Measurements from ENCODE around the gene ERP27.

Gene ERP27

DNA sequence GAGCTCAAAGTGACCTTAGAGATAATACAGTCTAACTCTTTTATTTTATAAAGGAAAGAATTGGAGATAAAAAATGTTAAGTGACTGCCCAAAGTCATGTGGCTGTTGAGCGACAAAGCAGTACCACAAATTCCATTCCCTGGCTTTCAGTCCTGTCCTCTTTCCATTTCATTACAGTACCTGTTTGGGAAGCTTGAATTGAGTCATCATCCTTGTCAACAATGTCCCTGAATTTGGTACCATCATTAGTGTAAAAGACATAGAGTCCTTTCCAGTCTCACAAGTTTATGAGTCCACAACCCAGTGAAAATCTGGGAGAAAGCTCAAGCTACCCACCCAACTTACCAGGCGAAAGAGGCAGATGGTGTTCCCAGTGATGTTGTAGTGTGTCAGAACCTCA, 3.8 kb downstream of the ERP27 start:
- no peak for DNase-seq

GRCh38 chr12:14931791-14932560, 6.4 kb downstream of the ERP27 start:
- DNase-seq: no peak

DNA sequence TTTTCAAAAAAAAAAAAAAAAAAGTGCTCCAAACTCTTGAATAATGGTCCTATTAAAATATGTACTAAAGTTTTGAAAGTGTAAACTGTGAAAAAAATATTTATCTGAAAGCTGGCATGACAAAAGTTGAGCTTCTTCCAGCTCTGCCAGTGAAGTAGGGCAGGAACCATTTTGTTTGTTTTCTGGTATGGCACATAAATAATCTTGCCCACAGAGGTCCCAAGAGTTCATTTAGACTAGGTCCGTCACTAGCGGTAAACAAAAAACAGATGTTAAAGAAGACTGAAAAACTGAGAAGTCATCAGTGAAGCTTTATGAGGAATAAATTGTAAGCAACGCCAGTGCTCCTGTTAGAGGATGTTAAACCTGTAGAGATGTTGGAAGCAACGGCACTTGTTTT, 7.0 kb downstream of the ERP27 start:
- no peak for DNase-seq

GRCh38 chr12:14930299-14930698, 8.0 kb downstream of the ERP27 start:
- no peak for DNase-seq

DNA sequence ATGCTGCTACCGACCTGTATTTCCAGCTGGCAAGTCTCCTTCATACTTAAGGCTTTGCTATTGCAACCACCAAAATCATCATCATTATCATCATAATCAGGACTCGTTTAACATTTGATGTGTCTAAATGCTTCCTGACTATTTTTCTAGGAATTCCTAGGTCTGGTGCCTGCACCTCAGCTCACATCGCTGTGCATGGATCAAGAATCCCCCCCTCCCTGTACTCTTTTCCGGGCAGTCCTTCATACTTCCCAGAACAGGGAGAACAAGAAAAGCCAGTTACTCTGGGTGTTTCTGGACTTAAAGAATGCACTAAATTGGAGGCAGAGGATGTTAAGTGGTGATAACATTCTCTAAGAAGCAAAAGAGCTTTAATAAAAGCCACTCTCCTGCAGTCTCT, 9.4 kb downstream of the ERP27 start:
- DNase-seq: no peak

GRCh38 chr12:14927267-14927666, 11.1 kb downstream of the ERP27 start:
- DNase-seq: no peak

GRCh38 chr12:14924541-14924940, 13.8 kb downstream of the ERP27 start:
- no peak for DNase-seq

- no peak for DNase-seq
Observed at GRCh38 chr12:14923944-14924343, 14.4 kb downstream of the ERP27 start.

GRCh38 chr12:14921218-14921617, 17.1 kb downstream of the ERP27 start:
- no peak for DNase-seq

DNA sequence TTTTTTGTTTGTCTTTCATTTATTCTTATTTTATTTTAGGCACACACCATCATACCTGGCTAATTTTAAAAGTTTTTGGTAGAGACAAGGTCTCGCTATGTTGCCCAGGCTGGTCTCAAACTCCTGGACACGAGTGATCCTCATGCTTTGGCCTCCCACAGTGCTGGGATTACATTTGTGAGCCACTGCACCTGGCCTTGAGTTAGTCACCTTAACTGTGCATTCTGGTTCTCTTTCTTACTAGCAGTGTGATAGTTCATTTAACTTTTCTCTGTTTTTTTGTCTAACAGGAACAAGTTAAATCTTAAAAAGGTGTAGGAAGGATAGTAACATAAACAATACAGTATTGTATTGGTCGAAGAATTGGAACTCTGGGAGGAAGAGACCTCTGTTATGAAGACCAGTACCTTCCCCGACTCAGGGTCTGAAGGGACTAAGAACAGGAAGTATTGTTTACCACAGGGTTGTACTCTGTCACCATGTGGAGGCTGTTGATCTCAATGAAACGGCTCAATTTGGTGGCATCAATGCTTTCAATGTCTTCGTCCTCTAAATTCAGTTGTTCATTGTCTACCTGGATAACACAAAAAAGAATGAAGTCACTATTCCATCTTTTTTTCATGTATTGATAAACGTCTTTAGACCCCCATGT, 17.7 kb downstream of the ERP27 start:
- no peak for DNase-seq

DNA sequence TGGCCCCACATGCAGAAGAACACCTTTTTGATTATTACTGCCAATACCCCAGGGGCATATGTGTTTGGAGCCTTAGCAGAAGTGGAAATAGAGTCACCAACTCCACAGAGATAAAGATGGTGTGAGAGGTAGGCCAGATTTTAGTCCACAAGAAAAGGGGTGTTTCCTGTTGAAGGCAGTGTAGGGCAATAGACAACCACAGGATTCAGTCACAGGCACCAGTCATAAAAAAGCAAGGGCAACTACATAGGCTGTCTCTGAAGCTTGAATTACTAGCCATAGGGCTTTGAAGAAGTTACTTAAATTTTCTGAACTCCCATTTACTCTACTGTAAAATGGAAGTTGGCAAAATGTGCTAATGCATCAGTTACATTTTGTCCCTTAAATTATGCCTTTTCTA, 18.9 kb downstream of the ERP27 start:
- no peak for DNase-seq

DNA sequence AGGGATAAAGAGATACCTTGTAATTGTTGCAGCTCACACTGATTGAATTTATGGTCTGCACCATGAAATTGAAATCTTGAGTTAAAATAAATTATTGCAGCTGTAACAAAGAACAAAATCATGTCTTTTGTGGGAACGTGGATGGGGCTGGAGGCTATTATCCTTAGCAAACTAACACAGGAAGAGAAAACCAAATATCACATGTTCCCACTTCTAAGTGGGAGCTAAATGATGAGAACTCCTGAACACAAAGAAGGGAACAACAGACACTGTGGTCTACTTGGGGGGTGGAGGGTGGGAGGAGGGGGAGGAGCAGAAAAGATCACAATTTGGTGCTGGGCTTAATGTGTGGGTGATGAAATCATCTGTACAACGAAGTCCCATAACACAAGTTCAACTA, 22.6 kb downstream of the ERP27 start:
- DNase-seq: no peak

DNA sequence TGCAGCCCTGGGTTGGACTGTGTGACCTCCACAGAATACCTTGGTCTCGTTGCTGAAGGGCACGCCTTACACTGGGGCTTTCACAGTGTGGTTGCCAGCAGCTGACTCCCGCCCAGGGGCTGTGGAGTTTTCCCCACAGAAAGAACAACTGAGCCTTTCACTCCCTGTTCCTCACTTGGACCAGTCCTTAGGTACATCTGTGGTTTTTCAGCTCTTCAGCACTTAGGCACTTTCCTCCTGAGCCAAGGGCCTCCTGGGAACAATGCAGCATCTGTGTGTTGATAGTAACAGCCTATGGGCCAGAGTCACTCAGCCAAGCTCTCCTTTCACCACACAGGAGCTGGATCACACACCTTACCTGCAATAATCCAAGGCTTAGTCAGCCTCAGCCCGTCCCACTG, 25.0 kb downstream of the ERP27 start:
- no peak for DNase-seq

- no peak for DNase-seq
Observed at GRCh38 chr12:14911131-14911530, 27.2 kb downstream of the ERP27 start.

DNA sequence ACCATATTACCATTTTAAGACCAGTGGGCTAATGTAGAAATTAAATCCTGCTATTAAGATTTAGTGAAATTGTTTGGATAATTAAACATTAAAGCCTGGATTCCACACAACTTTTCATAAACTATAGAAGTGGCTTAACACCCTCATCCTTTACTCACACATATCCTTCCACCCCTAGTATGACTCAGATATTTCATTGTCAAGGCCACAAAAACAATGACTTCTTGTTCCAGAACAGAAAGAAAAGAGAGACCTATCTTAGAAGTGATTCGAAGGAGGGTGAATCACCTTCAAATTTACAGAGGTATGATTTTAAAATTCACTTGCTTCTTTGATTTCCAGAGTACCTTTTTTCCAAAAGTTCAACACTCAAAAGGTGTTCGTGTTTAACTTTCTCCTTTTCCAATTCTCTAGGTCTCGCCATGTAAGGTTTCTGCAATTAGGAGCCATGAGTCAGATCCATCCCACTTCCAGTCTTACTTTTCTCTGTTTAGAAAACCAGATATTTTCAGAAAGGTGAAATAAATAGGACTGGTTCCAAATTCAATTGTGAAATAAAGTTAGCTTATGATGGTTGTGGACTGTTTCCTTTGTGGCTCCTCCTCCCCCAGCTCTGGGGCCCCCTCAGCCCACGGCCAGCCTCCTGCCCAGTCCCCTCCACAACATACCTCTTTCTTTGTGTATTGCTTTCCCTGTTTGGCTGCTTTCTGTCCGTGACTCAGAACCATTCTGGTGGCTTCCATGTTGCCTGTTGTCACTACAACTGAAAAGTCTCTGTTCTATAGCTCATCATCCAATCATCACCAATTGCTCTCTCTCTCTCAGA, 28.0 kb downstream of the ERP27 start:
- no peak for DNase-seq

DNA sequence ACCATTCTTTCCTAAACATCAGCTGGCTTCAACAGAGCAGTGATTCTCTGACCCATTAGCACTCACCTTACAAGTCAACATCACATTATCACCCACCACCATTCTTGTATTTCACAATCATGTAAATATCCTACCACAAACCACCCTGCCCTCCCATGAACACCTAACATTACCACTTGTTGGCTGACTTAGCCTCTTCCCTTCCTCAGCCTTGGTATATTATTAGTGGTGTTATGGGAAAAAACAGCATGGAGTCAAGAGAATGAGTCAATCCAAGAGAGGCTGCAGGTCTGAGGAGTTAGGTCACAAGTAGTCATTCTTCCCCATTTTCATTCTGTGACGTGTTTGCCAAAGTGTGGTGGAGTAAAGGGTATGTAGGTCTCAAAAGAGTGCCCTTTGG, 30.4 kb downstream of the ERP27 start:
- DNase-seq: no peak

- DNase-seq: no peak
Observed at GRCh38 chr12:14906114-14906513, 32.2 kb downstream of the ERP27 start.

- DNase-seq: no peak
Observed at GRCh38 chr12:14905269-14906004, 32.9 kb downstream of the ERP27 start.

DNA sequence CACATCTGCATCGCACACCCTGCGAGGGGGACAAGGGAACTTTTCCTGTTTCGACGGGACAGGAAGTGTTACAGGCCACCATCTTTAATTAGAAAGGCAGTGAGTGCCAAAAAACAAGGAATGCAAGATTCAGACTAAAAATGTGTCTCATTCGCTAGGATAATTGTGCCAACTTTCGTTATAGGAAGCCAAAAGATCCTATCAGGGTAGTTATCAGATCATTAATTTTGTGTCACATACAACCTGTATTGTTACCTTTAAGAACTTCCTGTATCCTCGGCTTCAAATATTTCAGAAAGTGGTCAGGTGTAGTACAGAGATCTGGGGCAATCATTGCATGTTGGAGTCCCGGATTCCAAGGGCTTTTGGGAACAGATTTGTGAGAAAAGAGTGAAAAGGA, 33.5 kb downstream of the ERP27 start:
- no peak for DNase-seq

- no peak for DNase-seq
Observed at GRCh38 chr12:14903386-14904098, 34.8 kb downstream of the ERP27 start.

DNA sequence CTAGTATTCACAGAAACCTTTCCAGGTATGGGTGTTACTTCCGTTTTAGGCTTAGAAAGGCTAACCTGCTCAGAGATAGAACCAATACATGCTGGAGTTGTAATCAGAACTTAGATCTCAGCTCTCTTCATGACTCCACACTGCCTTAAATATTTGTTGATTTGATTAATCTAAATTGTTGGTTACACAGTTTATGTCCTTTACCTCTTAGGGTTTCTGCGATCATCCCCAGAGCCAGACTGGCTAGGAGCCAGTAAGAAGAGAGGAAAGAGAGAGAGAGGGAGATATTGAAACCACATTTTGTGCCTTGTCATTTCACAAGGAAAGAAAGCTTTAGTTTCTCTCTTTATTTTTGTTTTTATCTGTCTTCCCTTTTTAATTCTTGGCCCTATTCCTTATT, 35.9 kb downstream of the ERP27 start:
- DNase-seq: no peak

DNA sequence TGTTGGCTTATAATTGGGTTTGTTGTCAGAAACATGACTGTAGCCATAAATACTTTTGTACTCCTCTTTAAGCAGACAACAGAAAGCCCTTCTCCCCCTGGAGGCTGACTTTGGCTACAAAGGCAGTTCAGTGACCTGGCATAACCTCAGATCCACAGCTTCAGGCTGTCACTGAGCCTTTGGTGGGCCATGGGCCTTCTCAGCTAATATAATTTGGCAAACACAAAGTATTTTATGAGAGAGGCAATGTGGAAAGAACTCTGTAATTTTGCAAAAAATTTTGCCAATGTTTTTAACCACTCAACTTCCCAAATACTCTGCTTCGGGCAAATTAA, 37.1 kb downstream of the ERP27 start:
- no peak for DNase-seq
